Measurements from ENCODE around the gene FRMD4A.

DNA sequence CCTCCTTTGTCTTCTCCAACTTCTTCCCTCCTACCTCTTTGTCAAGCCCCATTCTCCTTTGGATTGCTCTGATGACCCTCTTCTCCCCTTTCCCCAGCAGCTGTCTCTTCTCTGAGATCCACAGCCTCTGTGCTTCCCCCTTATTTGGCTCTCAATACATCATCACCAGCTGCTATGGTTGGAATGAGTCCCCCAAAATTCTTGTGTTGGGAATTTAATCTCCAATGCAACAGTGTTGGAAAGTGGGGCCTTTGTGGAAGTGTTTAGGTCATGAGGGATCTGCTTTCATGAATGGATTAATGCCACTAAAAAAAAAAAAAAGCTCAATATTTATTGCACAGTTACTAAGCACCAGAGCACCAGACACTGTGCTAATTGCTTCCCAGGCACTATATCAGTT lies 39.2 kb upstream of the FRMD4A start:
- TF ChIP-seq, protein P1, sequence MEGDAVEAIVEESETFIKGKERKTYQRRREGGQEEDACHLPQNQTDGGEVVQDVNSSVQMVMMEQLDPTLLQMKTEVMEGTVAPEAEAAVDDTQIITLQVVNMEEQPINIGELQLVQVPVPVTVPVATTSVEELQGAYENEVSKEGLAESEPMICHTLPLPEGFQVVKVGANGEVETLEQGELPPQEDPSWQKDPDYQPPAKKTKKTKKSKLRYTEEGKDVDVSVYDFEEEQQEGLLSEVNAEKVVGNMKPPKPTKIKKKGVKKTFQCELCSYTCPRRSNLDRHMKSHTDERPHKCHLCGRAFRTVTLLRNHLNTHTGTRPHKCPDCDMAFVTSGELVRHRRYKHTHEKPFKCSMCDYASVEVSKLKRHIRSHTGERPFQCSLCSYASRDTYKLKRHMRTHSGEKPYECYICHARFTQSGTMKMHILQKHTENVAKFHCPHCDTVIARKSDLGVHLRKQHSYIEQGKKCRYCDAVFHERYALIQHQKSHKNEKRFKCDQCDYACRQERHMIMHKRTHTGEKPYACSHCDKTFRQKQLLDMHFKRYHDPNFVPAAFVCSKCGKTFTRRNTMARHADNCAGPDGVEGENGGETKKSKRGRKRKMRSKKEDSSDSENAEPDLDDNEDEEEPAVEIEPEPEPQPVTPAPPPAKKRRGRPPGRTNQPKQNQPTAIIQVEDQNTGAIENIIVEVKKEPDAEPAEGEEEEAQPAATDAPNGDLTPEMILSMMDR (IDR thresholded peaks at IDR 0.05): no peak
- no peak for TF ChIP-seq POLR2A (IDR thresholded peaks at IDR 0.05)
